Fibroblast of skin of left biceps (primary cell): ENCODE data around the gene SPATA7.
A peak's percentile ranks its signal among the peaks of the same experiment; 100 is the strongest.

Experiments used
- DNase-seq, 2 experiments: peaks; one replicate each; pipeline ENCODE4 v3.0.0-alpha.2; 2013; ENCODE audit warnings: low read depth in 2 of 2

SPATA7 gene

DNA sequence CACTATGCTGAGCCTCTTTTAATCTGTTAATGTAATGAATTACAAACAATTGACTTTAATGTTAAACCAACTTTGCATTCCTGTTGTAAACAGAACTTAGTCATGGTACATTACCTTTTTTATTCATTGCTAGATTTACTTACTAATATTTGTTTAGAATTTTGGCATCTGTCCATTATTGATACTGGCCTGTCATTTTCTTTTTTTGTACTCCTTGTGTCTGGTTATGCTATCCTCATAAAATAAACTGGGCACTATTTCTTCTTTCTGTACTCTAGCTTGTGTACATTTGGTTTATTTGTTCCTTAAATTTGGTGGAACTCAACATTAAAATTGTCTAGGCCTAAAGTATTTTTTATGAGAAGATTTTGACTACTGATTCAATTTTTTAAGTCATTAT lies 32.1 kb downstream of the SPATA7 start:
- no peak for DNase-seq

DNA sequence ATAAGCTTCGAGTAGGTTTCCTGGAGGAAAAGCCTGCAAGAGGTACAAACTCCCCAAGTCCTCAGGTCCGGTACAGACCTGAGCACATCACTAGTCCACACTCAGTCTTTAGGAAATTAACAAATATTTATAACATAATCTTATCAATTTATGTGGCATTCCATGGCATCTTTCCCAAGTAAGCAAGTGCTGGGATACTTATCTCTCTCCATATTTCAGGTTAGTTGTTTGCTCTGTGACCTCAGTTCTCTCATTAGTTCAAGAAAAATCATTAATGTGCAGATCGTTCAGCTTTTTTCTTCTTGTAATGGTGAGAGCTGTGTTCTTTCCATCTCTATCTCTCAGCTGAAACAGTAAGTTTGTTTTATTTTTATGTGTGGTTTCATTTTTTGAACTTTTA lies 34.7 kb downstream of the SPATA7 start:
- no peak for DNase-seq

DNA sequence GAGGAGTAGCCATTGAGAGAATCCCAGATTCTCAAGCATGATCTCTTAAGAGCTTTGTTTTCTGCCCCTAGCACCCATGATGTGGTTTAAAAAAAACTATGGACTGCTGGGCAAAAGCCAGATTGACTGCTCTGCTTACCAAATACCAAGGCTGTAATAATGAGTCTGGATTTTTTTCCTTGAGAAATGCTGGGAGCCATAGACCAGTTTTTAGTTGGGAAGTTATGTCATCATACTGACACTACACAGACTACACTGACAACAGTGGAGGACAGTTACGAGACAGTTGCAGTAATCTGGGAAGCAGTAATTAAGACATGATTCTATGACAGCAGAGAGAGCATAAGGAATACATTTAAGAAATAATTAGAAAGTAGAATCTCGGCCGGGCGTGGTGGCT lies 35.8 kb downstream of the SPATA7 start:
- no peak for DNase-seq

GRCh38 chr14:88422047-88422446 lies 36.6 kb downstream of the SPATA7 start:
- no peak for DNase-seq

DNA sequence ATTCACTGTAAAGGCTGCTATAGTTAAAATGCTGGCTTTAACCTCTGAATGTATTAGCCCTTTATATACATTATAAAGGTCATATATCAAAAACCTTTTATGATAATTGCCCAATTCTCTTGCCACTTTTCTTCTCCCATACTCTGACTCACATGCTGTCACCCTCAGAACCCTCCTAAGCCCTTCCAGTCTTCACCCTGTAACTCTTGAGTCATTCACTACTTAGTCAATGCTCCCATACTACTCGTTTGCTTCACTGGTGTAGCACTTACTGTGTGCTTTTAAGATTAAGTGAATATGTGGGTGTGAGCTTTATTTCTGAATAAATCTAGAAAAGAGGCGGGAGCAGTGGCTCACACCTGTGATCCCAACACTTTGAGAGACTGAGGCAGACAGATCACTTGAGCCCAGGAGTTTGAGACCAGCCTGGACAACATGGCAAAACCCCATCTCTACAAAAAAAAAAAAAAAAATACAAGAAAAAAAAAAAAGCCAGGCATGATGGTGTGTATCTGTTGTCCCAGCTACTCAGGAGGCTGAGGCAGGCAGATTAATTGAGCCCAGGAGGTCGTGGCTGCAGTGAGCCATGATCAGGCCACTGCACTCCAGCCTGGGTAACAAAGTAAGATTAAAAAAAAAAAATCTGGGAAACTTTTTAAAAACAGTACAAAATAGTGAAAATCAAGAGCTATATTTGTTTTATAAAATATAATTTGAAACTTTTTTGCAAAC lies 37.6 kb downstream of the SPATA7 start:
- DNase-seq, result no peak

DNA sequence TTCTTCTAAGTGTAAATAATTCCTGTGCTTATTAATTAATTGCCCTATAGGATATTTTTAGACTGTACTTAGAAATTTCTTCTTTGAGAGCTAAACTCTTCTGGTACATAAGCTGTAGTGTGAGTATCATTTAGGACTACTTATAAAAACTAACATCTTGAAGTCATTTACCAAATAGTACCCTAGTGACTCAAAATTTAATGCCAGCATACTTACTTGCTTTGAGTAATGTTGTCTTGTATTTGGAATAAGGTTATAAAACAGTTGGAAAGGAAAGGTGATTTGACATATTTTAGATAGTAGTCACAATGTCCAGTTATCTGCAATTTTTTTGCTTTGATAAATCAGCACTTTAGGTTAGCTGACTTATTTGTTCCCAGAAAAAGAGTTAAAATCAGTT lies 39.1 kb downstream of the SPATA7 start:
- DNase-seq, result no peak

GRCh38 chr14:88426271-88426670 lies 40.8 kb downstream of the SPATA7 start:
- no peak for DNase-seq

- DNase-seq, result no peak
Observed at GRCh38 chr14:88430976-88431375, 45.5 kb downstream of the SPATA7 start.

DNA sequence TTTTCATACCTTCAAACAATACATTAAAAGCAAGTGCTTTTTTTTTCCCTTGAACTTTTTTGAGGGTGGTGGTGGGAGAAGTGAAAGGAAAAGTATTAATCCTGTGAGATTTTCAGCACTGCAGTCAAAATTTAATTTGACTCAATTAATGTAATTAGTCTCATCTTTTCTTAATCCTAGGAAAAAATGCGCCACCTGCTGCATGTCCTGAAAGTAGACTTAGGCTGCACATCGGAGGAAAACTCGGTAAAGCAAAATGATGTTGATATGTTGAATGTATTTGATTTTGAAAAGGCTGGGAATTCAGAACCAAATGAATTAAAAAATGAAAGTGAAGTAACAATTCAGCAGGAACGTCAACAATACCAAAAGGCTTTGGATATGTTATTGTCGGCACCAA lies 52.2 kb downstream of the SPATA7 start:
- no peak for DNase-seq

- DNase-seq, result no peak
Observed at GRCh38 chr14:88439088-88439487, 53.6 kb downstream of the SPATA7 start.

- DNase-seq, result no peak
Observed at GRCh38 chr14:88452231-88452630, 66.8 kb downstream of the SPATA7 start.

- DNase-seq, result no peak
Observed at GRCh38 chr14:88454886-88455285, 69.4 kb downstream of the SPATA7 start.

DNA sequence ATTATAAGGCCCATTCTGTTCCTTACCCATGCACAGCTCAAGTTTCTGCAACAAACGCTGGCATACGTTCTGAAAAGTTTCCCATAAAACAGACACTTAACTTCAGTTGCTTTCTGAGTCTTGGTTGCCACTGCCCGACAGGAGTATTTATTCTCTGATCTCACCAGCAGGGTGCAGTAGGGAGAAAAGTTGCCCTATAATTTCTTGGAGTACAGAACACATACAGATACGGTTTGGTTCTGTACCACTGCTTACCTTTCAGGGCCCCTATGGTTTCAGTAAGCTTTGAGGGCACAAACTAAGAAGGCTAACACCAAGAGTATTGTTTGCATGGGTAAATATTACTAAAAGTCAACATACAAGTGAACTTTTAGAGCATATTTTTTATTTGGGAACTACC lies 77.9 kb downstream of the SPATA7 start:
- DNase-seq, result no peak

GRCh38 chr14:88468406-88468805 lies 82.9 kb downstream of the SPATA7 start:
- DNase-seq, result peak in 1 of 2 experiments; percentile 8

DNA sequence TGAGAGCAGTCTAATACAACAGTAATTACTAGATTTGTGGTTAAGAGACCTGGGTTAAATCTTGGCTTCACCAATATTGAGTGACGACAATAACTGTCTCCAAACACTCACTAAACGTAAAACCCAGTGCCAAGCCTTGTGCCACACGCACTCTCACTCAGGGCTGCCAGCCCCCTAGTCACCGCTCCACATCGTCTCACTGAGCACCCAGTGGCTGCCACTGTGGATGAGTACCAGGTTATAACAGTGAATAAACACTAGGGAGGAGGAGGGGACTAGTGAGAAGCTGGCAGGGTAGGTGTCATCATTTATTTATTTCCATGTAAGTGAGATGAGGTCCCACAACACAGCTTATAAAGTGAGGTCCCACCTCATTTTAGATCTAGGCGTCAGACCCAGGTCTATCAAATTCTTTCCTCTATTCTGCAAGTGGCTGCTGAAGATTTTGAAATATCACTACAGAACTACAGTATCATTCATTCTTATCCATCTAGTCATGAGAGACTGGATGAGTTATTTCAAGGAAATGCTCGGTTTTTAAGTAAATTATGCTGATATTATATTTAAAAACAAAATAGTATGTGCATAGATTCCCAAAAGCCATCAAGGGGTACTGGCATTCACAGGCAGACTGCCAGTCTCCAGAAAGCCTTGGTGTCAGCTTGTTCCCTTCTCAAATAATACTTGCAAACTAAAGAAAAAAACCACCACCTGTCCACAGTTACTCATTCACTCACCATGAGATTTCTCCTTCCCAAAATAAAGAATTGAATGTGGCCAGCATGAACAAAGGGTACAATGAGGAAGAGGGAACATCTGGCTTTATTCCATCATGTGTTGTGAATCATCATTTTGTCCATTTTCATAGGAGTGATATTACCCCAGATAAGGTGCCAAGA lies 85.3 kb downstream of the SPATA7 start:
- DNase-seq, result no peak

DNA sequence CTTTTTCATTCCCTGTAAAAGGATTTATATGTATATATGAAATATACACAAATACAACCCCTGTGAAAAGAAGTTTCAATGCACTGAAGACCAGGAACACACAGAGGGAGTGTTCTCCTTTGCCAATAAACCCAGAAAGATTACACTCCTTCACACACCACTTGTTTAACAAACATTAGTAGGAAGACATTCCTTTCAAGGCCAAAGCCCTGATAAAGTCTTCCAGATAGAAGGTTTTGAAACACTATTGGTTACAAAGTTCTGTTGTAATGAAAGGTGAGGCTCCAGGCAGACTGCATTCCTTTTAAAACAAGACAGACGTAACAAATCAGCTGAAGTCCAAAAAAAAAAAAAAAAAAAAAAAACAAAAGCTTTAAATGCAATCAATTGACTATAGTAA lies 88.3 kb downstream of the SPATA7 start:
- no peak for DNase-seq

GRCh38 chr14:88476214-88476774 lies 90.8 kb downstream of the SPATA7 start:
- no peak for DNase-seq

DNA sequence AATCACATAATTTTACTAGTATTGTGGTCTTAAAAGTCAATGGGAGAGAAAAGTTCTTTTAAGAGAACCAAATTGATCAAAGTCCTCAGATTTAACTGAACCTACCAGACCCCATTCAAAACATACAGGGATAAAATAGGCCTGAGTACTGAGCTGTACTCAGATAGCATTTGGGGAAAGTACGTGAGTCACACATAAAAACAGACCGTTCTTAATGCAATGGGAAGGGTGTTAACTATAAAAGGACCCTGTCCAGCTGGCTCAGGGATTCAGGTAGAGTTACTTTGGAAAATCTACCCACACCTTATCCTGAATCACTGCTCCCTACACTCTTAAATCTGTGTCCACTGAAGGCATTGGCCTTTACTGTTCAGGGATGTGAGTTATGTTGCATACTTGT lies 91.4 kb downstream of the SPATA7 start:
- DNase-seq, result no peak

DNA sequence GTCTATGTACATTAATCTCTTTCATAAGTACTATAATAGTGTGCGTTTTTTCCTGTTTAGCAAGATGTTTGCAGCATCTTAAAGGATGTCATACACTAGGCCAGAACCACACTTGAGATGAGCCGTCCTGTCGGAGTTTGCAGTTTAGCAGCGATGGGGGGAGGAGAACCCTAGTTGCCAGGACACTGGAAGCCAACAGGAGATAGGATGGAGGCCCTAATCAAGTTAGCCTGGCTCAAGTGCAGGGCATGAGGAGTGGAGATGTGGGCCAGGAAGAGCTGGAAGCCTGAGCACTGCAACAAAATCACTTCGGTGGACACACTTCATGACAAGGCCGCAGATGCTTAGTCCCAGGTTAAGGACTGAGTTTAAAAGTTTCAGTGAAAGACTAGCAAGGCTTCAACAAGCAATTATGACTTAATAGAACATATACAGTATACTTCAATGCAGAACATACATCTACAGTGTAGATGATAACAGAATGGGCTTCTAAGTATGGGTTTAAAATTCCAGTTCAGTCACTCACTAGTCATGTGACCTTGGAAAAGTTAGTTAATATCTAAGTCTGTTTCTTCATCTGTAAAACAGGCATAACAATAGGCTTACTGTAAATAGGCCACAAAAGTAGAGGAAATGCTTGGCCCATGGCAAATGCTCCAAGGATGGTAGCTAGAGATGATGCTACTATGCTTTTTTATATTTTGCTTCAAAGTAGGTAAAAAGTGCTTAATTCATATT lies 92.2 kb downstream of the SPATA7 start:
- no peak for DNase-seq

DNA sequence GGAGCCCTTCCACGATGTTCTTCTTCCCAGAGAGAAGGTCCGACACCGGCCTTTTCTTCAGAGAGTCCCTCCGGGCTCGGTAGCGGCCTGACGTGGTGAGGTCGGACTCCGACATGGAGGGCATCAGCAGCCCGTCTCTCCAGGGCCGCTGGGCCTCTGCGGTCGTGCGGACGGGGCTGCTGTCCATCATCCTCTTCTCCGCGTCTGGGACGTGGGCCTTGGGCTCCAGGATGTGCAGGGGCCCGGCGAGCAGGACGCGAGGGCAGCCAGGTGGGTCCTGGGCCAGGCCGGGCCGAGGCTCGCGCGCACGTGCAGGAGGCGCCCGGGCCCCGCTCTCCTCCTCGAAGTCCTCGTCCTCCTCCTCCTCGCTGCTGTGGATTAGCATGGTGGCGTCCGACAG lies 93.5 kb downstream of the SPATA7 start:
- DNase-seq, result no peak

DNA sequence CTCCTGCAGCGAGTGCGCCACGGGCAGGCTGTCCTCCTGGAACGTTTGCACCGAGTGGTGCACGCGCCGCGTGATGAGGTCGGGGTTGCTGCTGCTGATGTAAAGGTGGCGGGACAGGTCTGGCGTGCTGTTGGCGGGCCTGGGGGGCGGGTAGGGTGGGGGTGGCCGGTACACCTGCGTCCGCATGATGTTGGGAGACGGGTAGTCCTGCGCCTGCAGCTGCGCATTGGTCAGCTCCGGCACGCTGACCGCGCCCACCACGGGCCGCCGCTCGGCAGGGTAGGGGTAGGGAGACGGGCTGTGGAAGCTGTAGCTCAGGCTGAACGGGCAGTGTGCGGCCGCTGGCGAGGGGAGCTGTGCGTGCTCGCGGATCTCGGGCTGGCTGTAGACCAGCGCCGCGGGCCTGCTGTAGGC lies 94.1 kb downstream of the SPATA7 start:
- no peak for DNase-seq

DNA sequence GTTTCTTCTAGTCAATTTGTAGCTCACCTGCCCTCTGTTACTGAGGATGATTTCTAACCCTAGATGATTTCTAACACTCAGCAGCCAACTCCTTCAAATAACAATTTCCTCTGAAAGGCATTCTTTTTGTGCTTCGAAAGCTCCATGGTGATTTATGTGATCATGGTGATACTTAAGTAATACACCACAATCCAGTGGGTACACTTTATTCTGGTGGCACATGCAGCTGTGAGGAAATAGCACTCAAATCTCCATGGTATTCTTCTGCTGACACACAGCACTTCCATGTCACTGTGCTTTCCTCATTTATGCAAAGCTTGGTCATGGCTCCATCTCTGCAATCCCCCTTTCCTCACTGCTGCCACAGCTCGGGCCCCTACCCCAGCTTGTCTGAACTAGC lies 95.6 kb downstream of the SPATA7 start:
- DNase-seq, result no peak
